ENCODE data around the gene C16orf74. TPM values are rescaled to one million over a fixed set of nuclear protein-coding genes. Genes with fewer than 3 reads are reported as not detected.

C16orf74 gene
- total and polyA plus RNA-seq, 2 of the 8 experiments (the other 6 are each of a cell fraction or from before 2014, with no cell fraction given), result 7.3 to 9.3 TPM

DNA sequence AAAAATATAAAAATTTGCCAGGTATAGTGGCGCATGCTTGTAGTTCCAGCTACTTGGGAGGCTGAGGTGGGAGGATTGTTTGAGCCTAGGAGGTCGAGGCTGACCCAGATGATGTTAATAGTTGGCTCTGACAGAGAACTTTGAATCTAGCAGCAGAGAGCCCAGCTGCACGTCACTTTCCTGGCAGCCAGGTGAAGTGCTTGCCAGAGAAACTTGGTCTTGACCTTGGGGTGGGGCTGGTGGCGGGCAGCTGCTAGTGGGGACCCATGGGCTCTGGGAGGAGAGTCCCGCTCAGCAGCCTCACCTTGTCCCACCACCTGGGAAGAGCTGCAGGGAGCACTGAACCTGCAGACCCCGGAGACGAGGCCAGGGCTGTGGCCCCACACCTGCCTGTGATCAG lies 3.1 kb upstream of the C16orf74 start:
- H2AK5ac ChIP-seq (ENCODE audit: low read depth, low read length), result no peak overlapping the region
- no peaks in the 10 kb centered on the region for H3K36me3 ChIP-seq (ENCODE audit: control insufficient read depth in 2 of 4, insufficient read depth in 4 of 4, low read length in 3 of 4)
- POLR2A ChIA-PET (ENCODE audit: partially characterized antibody), result no interaction called here
- no peak overlapping the region for H3K23ac ChIP-seq (ENCODE audit: insufficient read length)
- no peaks in the 10 kb centered on the region for H3K79me2 ChIP-seq (ENCODE audit: control insufficient read depth in 1 of 2, insufficient read depth in 2 of 2, low read length in 2 of 2)
- H3K9ac ChIP-seq (replicated peaks in 1 of 4; ENCODE audit: extremely low read depth in 1 of 4, low read depth in 3 of 4, low read length in 3 of 4), result no peak overlapping the region
- no peak for TF ChIP-seq KDM1A (IDR thresholded peaks at IDR 0.05; ENCODE audit: borderline replicate concordance, low read length)
- no peak for TF ChIP-seq CHD2 (IDR thresholded peaks at IDR 0.05; ENCODE audit: low read length)
- TF ChIP-seq MAFK (IDR thresholded peaks at IDR 0.05; ENCODE audit: low read depth, low read length), result no peak
- no peak for TF ChIP-seq POLR2A (IDR thresholded peaks at IDR 0.05; ENCODE audit: control extremely low read depth in 1 of 2, low read depth in 2 of 2, low read length in 2 of 2)
- TF ChIP-seq SIRT6 (IDR thresholded peaks at IDR 0.05; ENCODE audit: low read length), result no peak
- TF ChIP-seq TCF12 (IDR thresholded peaks at IDR 0.05; ENCODE audit: low read depth, low read length), result no peak
- no peak for TF ChIP-seq TEAD4 (IDR thresholded peaks at IDR 0.05; ENCODE audit: low read depth, low read length)
- TF ChIP-seq EZH2 (IDR thresholded peaks at IDR 0.05; ENCODE audit: low read depth, low read length, severe bottlenecking), result no peak
- TF ChIP-seq, protein P1, sequence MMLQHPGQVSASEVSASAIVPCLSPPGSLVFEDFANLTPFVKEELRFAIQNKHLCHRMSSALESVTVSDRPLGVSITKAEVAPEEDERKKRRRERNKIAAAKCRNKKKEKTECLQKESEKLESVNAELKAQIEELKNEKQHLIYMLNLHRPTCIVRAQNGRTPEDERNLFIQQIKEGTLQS (IDR thresholded peaks at IDR 0.05; ENCODE audit: insufficient read depth, low read depth, low read length), result no peak
- H2BK20ac ChIP-seq (ENCODE audit: low read length), result no peak overlapping the region
- no peak overlapping the region for H4K91ac ChIP-seq (replicated peaks; ENCODE audit: insufficient read length, low read length)
- H4K20me1 ChIP-seq (replicated peaks in 1 of 2; ENCODE audit: control insufficient read depth in 1 of 2, insufficient read depth in 2 of 2, low read length in 2 of 2), result peaks cover 0 to 3% of the 10 kb centered on the region in 2 experiments
- H2AFZ ChIP-seq (ENCODE audit: low read length), result no peak overlapping the region
- no peaks in the 10 kb centered on the region for H3K79me1 ChIP-seq (ENCODE audit: low read depth, low read length)
- H4K5ac ChIP-seq (ENCODE audit: insufficient read length, low read depth, low read length), result no peak overlapping the region
- no peak for DNase-seq (ENCODE audit: low read depth in 1 of 2, low spot score in 2 of 2)
- no peak overlapping the region for H3K4me3 ChIP-seq (ENCODE audit: extremely low read depth in 1 of 4, insufficient read depth in 2 of 4, low read depth in 3 of 4, low read length in 4 of 4)
- peaks cover 4% of the 10 kb centered on the region; the same call in 1 of the 2 replicates for H3K23me2 ChIP-seq (ENCODE audit: low read depth, low read length)
- no peak overlapping the region for H2BK120ac ChIP-seq (replicated peaks; ENCODE audit: low read depth, low read length)
- H2BK5ac ChIP-seq (ENCODE audit: low read depth, low read length), result no peak overlapping the region
- peaks cover 3 to 34% (median 22%) of the 10 kb centered on the region in 4 experiments for H3K27me3 ChIP-seq (replicated peaks in 1 of 4; ENCODE audit: control insufficient read depth in 3 of 4, extremely low read depth in 1 of 4, insufficient read depth in 3 of 4, low read length in 3 of 4)
- no peak overlapping the region for H3K27ac ChIP-seq (ENCODE audit: low read depth, low read length)
- FAIRE-seq, result no peak
- WGBS, 2 experiments (ENCODE audit: extremely low coverage in 1 of 2, insufficient coverage in 1 of 2, insufficient read length in 1 of 2, insufficient replicate concordance in 2 of 2, low coverage in 1 of 2, low lambda C conversion rate in 2 of 2, missing lambda C conversion rate in 1 of 2), result 82% methylated on average over 7 of the region's 7 CpGs; no CpG with 5 or more reads in 1 of the 2 experiments
- H2BK12ac ChIP-seq (ENCODE audit: low read depth, low read length), result no peak overlapping the region
- H2BK15ac ChIP-seq (ENCODE audit: low read length), result peak overlapping the region; percentile 31; the same call in 1 of the 2 replicates
- no peak overlapping the region for H3K56ac ChIP-seq (replicated peaks; ENCODE audit: insufficient read length, low read depth, low read length)
- H3K4ac ChIP-seq (replicated peaks; ENCODE audit: insufficient read length, low read depth, low read length), result no peak overlapping the region
- no peak overlapping the region for H3K4me2 ChIP-seq (ENCODE audit: insufficient read depth in 1 of 2, low read depth in 2 of 2, low read length in 2 of 2)
- no peak overlapping the region for H3K14ac ChIP-seq (ENCODE audit: insufficient read length)
- H3K9me3 ChIP-seq (ENCODE audit: insufficient read depth in 2 of 2, low read depth in 1 of 2, low read length in 1 of 2), result no peaks in the 10 kb centered on the region
- H3K4me1 ChIP-seq (replicated peaks in 1 of 4; ENCODE audit: control insufficient read depth in 3 of 4, insufficient read depth in 4 of 4, low read length in 3 of 4), result peaks cover 0 to 29% (median 21%) of the 10 kb centered on the region in 4 experiments; a peak in 6 of 7 replicates
- CTCF ChIA-PET (ENCODE audit: partially characterized antibody), result interaction anchor here (0.6 to 2.0 kb wide), 7 partner anchors 11 to 1323 kb away, joined by 3 to 5 read pairs (median 3); no protein-coding TSS in a partner anchor
- no peak overlapping the region for H3K18ac ChIP-seq (ENCODE audit: extremely low read depth, low read length)
- no peak overlapping the region for H4K8ac ChIP-seq (ENCODE audit: extremely low read depth, insufficient read depth, low read length)
